HL-60 (cell line): ENCODE measurements around the gene IL18BP.

Experiments
- DNase-seq, 2 experiments: peaks; one replicate each; pipeline ENCODE4 v3.0.0-alpha.2; 2010 to 2020; ENCODE audit warnings: low read depth in 1 of 2, low spot score in 1 of 2
- H3K27ac ChIP-seq: fragments of 250-450 bp; sonication (Bioruptor Pico); replicated peaks from 2 replicates; pipeline ENCODE4 v1.5.1; 2020; ENCODE audit warnings: mild to moderate bottlenecking, moderate library complexity
- H3K27me3 ChIP-seq: fragments of 250-450 bp; sonication (Bioruptor Pico); 2 replicates; pipeline ENCODE4 v1.5.1; 2021; ENCODE audit warnings: mild to moderate bottlenecking, moderate library complexity; ENCODE audit not compliant: insufficient read depth, poor library complexity, severe bottlenecking
- H3K4me3 ChIP-seq: replicated peaks from 2 replicates; pipeline ENCODE4 v1.5.1; 2011; ENCODE audit warnings: mild to moderate bottlenecking, control low read depth, low read length; ENCODE audit not compliant: insufficient read depth
- GABPA ChIP-seq: IDR thresholded peaks from 2 replicates; pipeline ENCODE4 v1.6.1; 2012; ENCODE audit warnings: low read depth
- POLR2AphosphoS5 ChIP-seq: IDR thresholded peaks from 2 replicates; pipeline ENCODE4 v1.6.1; 2012; ENCODE audit warnings: low read depth
- SPI1 ChIP-seq: IDR thresholded peaks from 2 replicates; pipeline ENCODE4 v1.6.1; 2012; ENCODE audit warnings: low read depth, mild to moderate bottlenecking, borderline replicate concordance
- TF ChIP-seq, protein P1 (sequence below): IDR thresholded peaks from 2 replicates; pipeline ENCODE4 v1.6.1; 2012; ENCODE audit warnings: low read depth; ENCODE audit not compliant: insufficient replicate concordance
- TF ChIP-seq, protein P2 (sequence below): IDR thresholded peaks from one replicate; pipeline ENCODE4 v1.5.1; 2011; ENCODE audit warnings: low read length, control low read depth, inconsistent platforms; ENCODE audit not compliant: insufficient read depth

Gene IL18BP

DNA sequence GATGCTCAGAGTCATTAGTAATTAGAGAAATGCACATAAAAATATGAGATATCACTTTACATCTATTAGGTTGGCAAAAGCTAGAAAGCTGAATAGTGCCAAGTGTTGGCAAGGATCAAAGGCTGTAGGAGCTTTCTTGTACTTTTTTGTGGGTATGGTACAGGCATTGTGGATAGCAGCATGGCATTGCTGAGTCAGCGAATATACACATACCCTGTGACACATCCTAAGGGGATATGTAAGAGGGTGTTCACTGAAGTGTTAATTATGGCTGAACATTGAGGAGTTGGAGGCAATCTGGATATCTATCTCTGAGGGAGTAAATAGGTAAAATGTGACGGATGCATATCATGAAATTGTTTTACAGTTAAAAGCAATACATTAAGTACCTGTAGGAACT is 27.0 kb upstream of the IL18BP start:
- H3K27me3 ChIP-seq = no peaks in the 10 kb centered on the region
- no peak for TF ChIP-seq GABPA
- TF ChIP-seq, protein P1, sequence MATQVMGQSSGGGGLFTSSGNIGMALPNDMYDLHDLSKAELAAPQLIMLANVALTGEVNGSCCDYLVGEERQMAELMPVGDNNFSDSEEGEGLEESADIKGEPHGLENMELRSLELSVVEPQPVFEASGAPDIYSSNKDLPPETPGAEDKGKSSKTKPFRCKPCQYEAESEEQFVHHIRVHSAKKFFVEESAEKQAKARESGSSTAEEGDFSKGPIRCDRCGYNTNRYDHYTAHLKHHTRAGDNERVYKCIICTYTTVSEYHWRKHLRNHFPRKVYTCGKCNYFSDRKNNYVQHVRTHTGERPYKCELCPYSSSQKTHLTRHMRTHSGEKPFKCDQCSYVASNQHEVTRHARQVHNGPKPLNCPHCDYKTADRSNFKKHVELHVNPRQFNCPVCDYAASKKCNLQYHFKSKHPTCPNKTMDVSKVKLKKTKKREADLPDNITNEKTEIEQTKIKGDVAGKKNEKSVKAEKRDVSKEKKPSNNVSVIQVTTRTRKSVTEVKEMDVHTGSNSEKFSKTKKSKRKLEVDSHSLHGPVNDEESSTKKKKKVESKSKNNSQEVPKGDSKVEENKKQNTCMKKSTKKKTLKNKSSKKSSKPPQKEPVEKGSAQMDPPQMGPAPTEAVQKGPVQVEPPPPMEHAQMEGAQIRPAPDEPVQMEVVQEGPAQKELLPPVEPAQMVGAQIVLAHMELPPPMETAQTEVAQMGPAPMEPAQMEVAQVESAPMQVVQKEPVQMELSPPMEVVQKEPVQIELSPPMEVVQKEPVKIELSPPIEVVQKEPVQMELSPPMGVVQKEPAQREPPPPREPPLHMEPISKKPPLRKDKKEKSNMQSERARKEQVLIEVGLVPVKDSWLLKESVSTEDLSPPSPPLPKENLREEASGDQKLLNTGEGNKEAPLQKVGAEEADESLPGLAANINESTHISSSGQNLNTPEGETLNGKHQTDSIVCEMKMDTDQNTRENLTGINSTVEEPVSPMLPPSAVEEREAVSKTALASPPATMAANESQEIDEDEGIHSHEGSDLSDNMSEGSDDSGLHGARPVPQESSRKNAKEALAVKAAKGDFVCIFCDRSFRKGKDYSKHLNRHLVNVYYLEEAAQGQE = no peak
- DNase-seq = no peak
- no peak overlapping the region for H3K4me3 ChIP-seq
- no peak overlapping the region for H3K27ac ChIP-seq

DNA sequence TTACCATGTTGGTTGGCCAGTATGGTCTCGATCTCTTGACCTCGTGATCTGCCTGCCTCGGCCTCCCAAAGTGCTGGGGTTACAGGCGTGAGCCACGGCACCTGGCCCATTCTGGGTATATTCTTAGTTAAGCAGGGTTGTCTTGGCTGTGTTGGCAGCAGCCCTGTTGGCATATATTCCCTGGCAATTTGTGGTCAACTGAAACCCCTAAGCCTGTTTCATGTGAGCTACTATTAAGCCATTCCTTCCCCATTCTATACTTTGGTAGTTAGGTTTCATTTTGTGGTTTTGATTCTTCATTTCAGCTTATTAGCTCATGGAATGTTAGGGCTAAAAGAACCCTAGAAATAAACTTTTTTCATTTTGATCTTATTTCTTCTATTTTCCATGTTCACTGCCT is 22.2 kb upstream of the IL18BP start:
- no peak for DNase-seq

DNA sequence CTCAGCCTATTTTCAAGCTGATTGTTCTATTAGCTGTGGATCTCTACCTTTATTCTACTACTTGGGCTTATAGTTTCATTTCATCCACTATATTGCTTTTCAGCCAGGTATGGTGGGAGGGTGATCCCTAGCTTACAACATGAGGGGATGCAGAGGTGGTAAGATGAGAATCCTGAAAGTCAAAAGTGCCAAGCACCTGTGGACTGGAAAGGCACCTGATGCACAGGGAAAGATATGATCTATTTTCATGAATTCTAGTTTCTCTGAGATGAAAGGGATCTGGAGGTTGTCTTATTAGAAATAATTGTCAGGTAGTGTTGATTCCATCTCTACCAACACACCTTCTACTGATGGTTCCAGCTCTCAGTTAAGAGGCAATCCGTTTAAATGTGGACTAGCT is 21.6 kb upstream of the IL18BP start:
- H3K4me3 ChIP-seq = no peak overlapping the region
- H3K27ac ChIP-seq = no peak overlapping the region; the same call in 1 of the 2 replicates
- no peaks in the 10 kb centered on the region for H3K27me3 ChIP-seq
- TF ChIP-seq, protein P2, sequence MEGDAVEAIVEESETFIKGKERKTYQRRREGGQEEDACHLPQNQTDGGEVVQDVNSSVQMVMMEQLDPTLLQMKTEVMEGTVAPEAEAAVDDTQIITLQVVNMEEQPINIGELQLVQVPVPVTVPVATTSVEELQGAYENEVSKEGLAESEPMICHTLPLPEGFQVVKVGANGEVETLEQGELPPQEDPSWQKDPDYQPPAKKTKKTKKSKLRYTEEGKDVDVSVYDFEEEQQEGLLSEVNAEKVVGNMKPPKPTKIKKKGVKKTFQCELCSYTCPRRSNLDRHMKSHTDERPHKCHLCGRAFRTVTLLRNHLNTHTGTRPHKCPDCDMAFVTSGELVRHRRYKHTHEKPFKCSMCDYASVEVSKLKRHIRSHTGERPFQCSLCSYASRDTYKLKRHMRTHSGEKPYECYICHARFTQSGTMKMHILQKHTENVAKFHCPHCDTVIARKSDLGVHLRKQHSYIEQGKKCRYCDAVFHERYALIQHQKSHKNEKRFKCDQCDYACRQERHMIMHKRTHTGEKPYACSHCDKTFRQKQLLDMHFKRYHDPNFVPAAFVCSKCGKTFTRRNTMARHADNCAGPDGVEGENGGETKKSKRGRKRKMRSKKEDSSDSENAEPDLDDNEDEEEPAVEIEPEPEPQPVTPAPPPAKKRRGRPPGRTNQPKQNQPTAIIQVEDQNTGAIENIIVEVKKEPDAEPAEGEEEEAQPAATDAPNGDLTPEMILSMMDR = no peak
- TF ChIP-seq POLR2AphosphoS5 (no peak), GABPA (no peak), SPI1 (no peak)
- TF ChIP-seq, protein P1 = no peak
- DNase-seq = no peak

More for the DNA sequence above, 22.2 kb upstream of the IL18BP start:
- TF ChIP-seq SPI1 (no peak), POLR2AphosphoS5 (no peak), GABPA (no peak)
- TF ChIP-seq, protein P2 = no peak
- TF ChIP-seq, protein P1 = no peak
- Histone ChIP-seq H3K27ac (no peak overlapping the region; the same call in 1 of the 2 replicates), H3K27me3 (no peaks in the 10 kb centered on the region), H3K4me3 (no peak overlapping the region)
